H1 (cell line): Measurements from ENCODE around the gene ACSL6. TPM values are rescaled to one million over a fixed set of nuclear protein-coding genes. Genes with fewer than 3 reads are reported as not detected.

ENCODE experiments used
- KDM1A ChIP-seq: fragments of 200-600, 300-600 bp; sonication (generic); IDR thresholded peaks from 2 replicates; pipeline ENCODE4 v1.7.1; 2016; ENCODE audit warnings: mild to moderate bottlenecking, low read length, borderline replicate concordance
- RBBP5 ChIP-seq: IDR thresholded peaks from 2 replicates; pipeline ENCODE4 v1.7.1; 2012; ENCODE audit warnings: low read depth, mild to moderate bottlenecking, inconsistent platforms, low read length, moderate library complexity, borderline replicate concordance
- RXRA ChIP-seq: IDR thresholded peaks from 2 replicates; pipeline ENCODE4 v1.6.1; 2011; ENCODE audit warnings: low read depth, mild to moderate bottlenecking, low read length, moderate library complexity; ENCODE audit not compliant: insufficient read depth
- SRF ChIP-seq: IDR thresholded peaks from 2 replicates; pipeline ENCODE4 v1.6.1; 2011; ENCODE audit warnings: mild to moderate bottlenecking, low read depth, low read length, moderate library complexity
- polyA plus RNA-seq, 7 experiments: library from polyadenylated mRNA; depleted of rRNA in 3 of 7; stranded (reverse) in 5 of 7; unstranded in 2 of 7; fragments of >200 nt in 5 of 7; fragments of 200-250 nt in 2 of 7; gene quantifications; 1 replicate in 5 of 7; 2 replicates in 1 of 7; 4 replicates in 1 of 7; pipeline versions ENCODE4 v1.2.1 to v1.2.3, GENCODE V29; 2011 to 2013; ENCODE audit warnings: missing spikeins in 2 of 7, mixed read lengths in 2 of 7
- total RNA-seq: library from RNA; stranded (reverse); fragmentation: NEBNext Ultra II Directional; extraction: Animal tissue kit (Norgen Biotek cat#: 25700); gene quantifications from 2 replicates; pipeline ENCODE4 v1.2.1, GENCODE V29; 2021
- TF ChIP-seq, protein P1 (sequence below): IDR thresholded peaks from 2 replicates; pipeline ENCODE4 v1.6.1; 2011; ENCODE audit warnings: low read length, improper control_type of control experiment

The ACSL6 gene
- total and polyA plus RNA-seq, 2 of the 8 experiments (the other 6 are each of a cell fraction or from before 2014, with no cell fraction given) = 2.3 to 2.4 TPM

- TF ChIP-seq, protein P1, sequence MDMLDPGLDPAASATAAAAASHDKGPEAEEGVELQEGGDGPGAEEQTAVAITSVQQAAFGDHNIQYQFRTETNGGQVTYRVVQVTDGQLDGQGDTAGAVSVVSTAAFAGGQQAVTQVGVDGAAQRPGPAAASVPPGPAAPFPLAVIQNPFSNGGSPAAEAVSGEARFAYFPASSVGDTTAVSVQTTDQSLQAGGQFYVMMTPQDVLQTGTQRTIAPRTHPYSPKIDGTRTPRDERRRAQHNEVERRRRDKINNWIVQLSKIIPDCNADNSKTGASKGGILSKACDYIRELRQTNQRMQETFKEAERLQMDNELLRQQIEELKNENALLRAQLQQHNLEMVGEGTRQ = no peak
- TF ChIP-seq RXRA (no peak), SRF (no peak), RBBP5 (no peak), KDM1A (no peak)
Observed at GRCh38 chr5:131996210-131997025, 15.0 kb downstream of the ACSL6 start (continued).
